GM19397 (cell line): Measurements from ENCODE around the gene MYO3B.

ENCODE experiments used
- ATAC-seq: cut with Tn5 transposase; IDR thresholded peaks from one replicate; pipeline ENCODE4 v1.9.1; 2021; ENCODE audit warnings: mild to moderate bottlenecking, moderate library complexity; ENCODE audit not compliant: unreplicated experiment

MYO3B gene

DNA sequence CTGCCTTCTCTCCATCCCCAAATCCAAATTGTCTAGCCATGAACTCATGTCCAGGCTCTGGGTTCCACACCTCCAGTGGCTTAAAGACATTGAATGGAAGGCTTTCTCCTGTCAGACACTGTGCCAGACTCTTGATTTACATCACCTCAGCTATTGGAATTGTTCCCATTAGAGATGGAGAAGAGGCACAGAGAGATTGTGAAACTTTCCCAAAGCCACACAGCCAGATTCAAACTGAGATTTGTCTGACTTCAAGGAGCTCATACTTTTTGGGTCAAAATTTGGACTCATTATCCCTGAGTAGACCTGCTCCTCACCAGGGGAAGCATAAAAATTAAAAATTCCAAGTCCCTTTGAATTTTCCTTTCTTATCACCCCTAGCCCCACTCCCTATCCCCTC is 18.9 kb upstream of the MYO3B start:
- no peak for ATAC-seq

GRCh38 chr2:170161516-170162270 is 16.3 kb upstream of the MYO3B start:
- ATAC-seq = no peak

- no peak for ATAC-seq
These were observed 15.7 kb upstream of the MYO3B start for GRCh38 chr2:170162271-170162632.

GRCh38 chr2:170163411-170164065 is 14.4 kb upstream of the MYO3B start:
- ATAC-seq = no peak

- ATAC-seq = no peak
These were observed 12.8 kb upstream of the MYO3B start for GRCh38 chr2:170165129-170165528.

- ATAC-seq = no peak
These were observed 11.2 kb upstream of the MYO3B start for GRCh38 chr2:170166735-170167134.

GRCh38 chr2:170170281-170171040 is 7.5 kb upstream of the MYO3B start:
- ATAC-seq = no peak

GRCh38 chr2:170176212-170176611 is 1.7 kb upstream of the MYO3B start:
- no peak for ATAC-seq

DNA sequence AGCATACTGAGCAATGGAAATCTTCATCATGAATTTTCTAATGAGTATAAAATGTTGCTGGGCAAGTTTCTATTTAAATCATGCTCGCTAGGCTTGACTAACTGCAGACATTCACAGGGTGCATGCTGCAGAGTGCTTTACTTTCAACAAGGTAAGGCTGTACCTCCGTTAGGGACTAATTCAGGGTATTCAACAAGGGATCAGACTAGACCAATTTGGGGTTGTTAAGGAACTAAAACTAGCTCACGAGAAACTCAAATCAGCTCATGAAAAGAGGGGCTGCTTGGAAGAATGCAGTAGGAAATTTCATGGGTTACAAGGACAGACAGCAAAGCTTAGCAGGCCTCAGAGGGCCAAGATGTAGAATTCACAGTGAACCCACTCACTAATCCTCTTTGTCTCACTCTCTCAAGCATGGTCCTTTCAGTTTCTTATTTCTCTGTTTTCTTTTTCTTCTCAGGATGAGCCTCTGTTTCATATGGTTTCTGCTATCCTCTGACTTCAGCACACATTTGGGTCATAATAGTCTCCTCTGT is 2.2 kb downstream of the MYO3B start:
- peak; percentile 74 for ATAC-seq

DNA sequence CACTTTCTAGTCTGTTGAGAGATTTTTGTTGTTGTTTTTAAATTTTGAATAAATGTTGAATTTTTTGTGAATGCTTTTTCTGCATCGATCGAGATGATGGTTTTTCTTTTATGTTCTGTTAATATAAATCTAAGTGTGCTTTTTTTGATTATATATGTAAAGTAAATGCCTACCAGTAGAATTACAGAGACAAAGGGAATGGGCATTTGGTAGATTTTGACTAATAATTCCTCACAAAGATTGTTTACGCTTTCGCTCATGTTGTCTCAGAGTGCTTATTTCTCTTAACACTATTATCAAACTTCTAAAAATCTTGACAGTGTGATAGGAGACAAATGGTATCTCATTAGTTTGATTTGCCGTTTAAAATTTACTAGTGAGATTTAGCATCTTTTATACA is 3.7 kb downstream of the MYO3B start:
- no peak for ATAC-seq

DNA sequence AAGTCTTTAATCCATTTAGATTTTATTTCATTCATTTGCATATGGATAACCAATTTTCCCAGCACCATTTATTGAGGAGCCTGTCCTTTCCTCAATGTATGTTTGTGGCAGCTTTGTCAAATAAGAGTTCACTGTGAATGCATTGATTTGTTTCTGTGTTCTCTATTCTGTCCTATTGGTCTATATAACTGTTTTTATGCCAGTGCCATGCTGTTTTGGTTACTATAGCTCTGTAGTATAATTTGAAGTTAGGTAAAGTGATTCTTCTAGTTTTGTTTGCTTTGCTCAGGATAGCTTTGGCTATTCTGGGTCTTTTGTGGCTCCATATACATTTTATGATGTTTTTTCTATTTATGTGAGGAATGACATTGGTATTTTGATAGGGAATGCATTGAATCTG is 7.4 kb downstream of the MYO3B start:
- no peak for ATAC-seq

DNA sequence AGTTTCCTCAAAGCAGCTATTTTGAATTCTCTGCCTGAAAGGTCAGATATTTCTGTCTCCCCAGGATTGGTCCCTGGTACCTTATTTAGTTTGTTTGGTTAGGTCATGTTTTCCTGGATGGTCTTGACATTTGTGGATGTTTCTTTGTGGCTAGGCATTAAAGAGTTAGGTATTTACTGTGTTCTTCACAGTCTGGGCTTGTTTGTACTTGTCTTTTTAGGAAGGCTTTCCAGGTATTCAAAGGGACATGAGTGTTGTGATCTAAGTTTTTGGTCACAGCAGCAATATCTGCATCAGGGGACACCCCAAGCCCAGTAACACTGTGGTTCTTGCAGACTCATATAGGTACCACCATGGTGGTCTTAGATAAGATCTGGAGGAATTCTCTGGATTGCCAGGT is 11.8 kb downstream of the MYO3B start:
- no peak for ATAC-seq

DNA sequence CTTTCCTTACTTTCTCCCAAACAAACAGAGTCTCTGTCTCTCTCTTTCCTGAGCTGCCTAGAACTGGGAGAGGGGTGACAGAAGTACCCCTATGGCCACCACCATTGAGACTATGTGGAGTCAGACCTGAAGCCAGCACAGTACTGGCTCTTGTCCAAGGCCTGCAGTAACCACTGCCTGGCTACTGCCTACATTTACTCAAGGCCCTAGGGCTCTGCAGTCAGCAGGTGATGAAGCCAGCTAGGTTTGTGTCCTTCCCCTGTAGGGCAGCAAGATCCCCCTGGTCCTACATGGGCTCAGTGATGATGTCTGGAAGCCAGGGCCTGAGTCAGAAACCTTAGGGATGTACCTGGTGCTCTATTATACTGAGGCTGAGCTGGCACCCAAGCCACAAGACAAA is 12.2 kb downstream of the MYO3B start:
- ATAC-seq = no peak

DNA sequence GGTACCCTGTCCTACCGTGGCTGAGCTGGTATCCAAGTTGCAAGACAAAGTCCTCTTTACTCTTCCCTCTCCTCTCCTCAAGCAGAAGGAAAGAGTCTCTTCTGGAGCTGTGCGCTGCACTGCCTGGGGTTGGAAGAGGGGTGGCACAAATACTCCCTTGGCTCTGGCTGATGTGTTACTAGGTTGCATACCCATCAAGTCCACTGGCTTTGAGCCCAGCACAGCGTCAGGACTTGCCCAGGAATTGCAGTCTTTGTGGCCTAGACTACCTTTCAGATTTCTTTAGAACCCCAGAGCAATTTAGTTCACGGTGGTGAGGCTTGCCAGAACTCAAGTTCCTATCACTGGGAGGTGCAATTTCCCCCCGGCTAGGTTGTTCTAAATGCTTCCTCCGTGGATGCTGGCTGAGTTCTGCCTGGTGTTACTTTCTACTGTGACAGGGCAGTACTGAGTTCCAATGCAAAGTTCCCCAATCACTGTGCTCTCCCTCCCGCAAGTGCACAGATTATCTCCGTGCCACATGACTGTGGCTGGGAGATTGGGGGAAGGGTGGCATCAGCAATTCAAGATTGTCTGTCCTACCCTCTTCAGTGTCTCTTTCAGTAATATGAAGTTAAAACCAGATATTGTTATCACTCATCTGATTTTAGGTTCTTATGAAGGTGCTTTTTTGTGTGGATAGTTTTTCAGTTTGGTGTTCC is 13.4 kb downstream of the MYO3B start:
- ATAC-seq = no peak

DNA sequence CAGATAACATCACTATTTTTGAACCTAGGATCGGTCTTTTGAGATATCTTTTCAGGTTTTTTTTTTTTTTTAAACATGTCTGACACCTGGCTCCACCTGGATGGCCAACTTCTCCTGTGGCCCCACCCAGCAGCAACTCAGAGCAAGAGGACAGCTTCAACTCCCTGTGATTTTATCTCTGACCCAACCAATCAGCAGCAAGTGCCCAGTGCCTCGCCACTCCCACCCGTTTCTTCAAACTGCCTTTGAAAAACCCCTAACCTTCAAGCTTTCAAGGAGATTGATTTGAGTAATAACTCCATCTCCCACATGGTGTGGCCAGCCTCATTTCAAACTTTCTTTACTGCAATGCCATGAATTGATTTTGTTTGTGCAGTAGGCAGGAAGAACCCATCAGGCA is 19.0 kb downstream of the MYO3B start:
- ATAC-seq = no peak

DNA sequence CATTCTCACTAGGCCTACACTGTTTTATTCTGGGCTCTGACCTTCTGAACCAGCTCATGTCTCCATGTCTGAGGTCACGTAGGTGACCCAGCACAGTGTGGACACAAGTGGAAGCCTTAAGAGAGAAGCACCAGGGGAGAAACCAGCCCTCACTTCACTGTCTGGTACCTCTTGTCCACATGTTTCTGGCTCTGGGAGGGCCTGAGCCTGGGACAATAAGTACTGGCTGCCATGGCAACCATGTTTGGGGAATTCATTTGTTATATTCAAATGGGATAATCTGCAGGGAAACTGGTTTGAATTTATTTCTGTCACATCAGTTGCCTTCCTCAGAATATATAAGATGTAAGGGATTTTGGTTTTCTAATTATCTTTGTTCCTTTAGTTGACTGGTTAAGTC is 23.3 kb downstream of the MYO3B start:
- ATAC-seq = no peak

- ATAC-seq = peak; percentile 52
These were observed 23.9 kb downstream of the MYO3B start for GRCh38 chr2:170201734-170202393.

GRCh38 chr2:170202437-170202836 is 24.5 kb downstream of the MYO3B start:
- no peak for ATAC-seq

- ATAC-seq = no peak
These were observed 26.5 kb downstream of the MYO3B start for GRCh38 chr2:170204298-170204951.

DNA sequence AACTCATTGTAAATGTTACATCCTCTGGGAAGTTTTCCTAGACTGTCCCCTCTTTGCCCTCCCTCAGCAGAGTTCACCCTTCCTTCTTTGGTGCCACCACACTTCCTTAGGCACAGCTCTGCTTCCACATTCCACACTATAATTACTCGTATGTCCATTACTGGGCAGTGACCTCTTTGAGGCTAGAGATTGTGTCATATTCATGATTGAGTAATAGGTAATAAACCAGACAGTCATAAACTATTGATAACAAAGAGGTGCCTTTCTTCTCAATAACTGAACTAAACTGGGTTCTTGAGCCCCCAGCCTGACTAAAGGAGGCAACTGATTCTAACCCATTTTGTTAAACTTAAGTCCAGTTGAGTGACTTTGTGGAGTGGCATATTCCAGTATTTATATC is 28.3 kb downstream of the MYO3B start:
- no peak for ATAC-seq
